Prostate gland (tissue), 2 donors: ENCODE data around the gene FBXW7. TPM values are rescaled to one million over a fixed set of nuclear protein-coding genes. Genes with fewer than 3 reads are reported as not detected.

Source experiments
- DNase-seq: peaks from one replicate; pipeline ENCODE4 v3.0.0-alpha.2; 2019; ENCODE audit warnings: low spot score
- H3K27ac ChIP-seq, 2 donors: fragments of 200-600 bp; sonication (generic); 2 replicates each; pipeline ENCODE4 v1.5.1; 2017 to 2019
- H3K27me3 ChIP-seq: fragments of 200-600 bp; sonication (generic); replicated peaks from 2 replicates; pipeline ENCODE4 v1.5.1; 2019; ENCODE audit not compliant: insufficient read depth
- H3K36me3 ChIP-seq, 2 donors: fragments of 200-600 bp; sonication (generic); 1 replicate in 1 of 2; 2 replicates in 1 of 2; pipeline versions ENCODE4 v1.5.1 to v1.8.1; 2017 to 2019
- H3K4me1 ChIP-seq: fragments of 200-600 bp; sonication (generic); replicated peaks from 2 replicates; pipeline ENCODE4 v1.5.1; 2019
- H3K4me3 ChIP-seq, 2 donors: fragments of 200-600 bp; sonication (generic); 2 replicates each; pipeline ENCODE4 v1.5.1; 2017 to 2019
- H3K9me3 ChIP-seq: fragments of 200-600 bp; sonication (generic); 2 replicates; pipeline ENCODE4 v1.5.1; 2017
- POLR2A ChIP-seq: fragments of 450-650 bp; IDR thresholded peaks from one replicate; pipeline ENCODE4 v1.6.1; 2016; ENCODE audit warnings: antibody characterized with exemption, mild to moderate bottlenecking
- POLR2AphosphoS5 ChIP-seq: sonication (generic); formaldehyde crosslinking; IDR thresholded peaks from one replicate; pipeline ENCODE4 v1.6.1; 2017; ENCODE audit warnings: antibody characterized with exemption
- WGBS: methylation state at CpG from one replicate; pipeline ENCODE4 v1.1.5; 2018; 5-methylcytosine and 5-hydroxymethylcytosine counted together
- intact Hi-C: fragments of 100-400 bp; cut with DNase I; formaldehyde crosslinking; loops from one replicate; pipeline ENCODE4 v1.14.2; 2022
- total RNA-seq, 2 donors: library from RNA; depleted of rRNA; stranded (reverse); fragments of >200 nt; gene quantifications; one replicate each; pipeline ENCODE4 v1.1.0, GENCODE V29; 2016
- TF ChIP-seq, protein P1 (sequence below), 4 experiments: fragments of 200-600 bp in 2 of 4; fragments of 450-650 bp in 2 of 4; sonication (generic) in 2 of 4; IDR thresholded peaks; 1 replicate in 3 of 4; 2 replicates in 1 of 4; pipeline ENCODE4 v1.5.1; 2016 to 2019; ENCODE audit warnings: antibody characterized with exemption in 4 of 4, mild to moderate bottlenecking in 2 of 4, moderate library complexity in 2 of 4

FBXW7 gene
- total RNA-seq, 2 donors from 2014 or later, result 21.8 to 24.9 TPM

GRCh38 chr4:152363086-152363485, 172.8 kb downstream of the FBXW7 start:
- intact Hi-C loops, result no loop called here
- Histone ChIP-seq H3K27me3 (no peaks in the 10 kb centered on the region), H3K27ac (no peak overlapping the region), H3K4me3 (no peak overlapping the region), H3K4me1 (no peaks in the 10 kb centered on the region), H3K36me3 (no peaks in the 10 kb centered on the region), H3K9me3 (no peaks in the 10 kb centered on the region)
- TF ChIP-seq POLR2A (no peak), POLR2AphosphoS5 (no peak)
- TF ChIP-seq, protein P1, sequence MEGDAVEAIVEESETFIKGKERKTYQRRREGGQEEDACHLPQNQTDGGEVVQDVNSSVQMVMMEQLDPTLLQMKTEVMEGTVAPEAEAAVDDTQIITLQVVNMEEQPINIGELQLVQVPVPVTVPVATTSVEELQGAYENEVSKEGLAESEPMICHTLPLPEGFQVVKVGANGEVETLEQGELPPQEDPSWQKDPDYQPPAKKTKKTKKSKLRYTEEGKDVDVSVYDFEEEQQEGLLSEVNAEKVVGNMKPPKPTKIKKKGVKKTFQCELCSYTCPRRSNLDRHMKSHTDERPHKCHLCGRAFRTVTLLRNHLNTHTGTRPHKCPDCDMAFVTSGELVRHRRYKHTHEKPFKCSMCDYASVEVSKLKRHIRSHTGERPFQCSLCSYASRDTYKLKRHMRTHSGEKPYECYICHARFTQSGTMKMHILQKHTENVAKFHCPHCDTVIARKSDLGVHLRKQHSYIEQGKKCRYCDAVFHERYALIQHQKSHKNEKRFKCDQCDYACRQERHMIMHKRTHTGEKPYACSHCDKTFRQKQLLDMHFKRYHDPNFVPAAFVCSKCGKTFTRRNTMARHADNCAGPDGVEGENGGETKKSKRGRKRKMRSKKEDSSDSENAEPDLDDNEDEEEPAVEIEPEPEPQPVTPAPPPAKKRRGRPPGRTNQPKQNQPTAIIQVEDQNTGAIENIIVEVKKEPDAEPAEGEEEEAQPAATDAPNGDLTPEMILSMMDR (IDR thresholded peaks at IDR 0.05), result no peak
- no peak for DNase-seq

DNA sequence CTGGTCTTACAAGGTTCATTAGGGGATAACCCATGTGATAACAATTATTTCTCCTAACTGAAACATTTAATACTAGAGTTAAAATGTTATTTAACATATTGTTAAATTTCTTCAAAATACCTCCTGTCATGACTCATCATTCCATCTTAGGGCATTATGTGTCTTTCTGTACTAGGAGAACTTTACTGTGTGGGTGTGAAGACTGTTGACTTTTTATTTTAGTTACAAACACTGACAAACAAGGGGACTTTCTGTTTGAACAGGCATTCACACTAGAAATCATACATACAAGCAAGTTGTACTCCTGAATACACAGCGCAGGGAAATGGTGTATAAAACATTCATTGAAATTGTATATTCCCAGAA, 175.9 kb downstream of the FBXW7 start:
- Histone ChIP-seq H3K9me3 (no peaks in the 10 kb centered on the region), H3K4me1 (no peaks in the 10 kb centered on the region), H3K27ac (no peak overlapping the region), H3K4me3 (no peak overlapping the region), H3K27me3 (no peaks in the 10 kb centered on the region), H3K36me3 (no peaks in the 10 kb centered on the region)
- TF ChIP-seq, protein P1 (IDR thresholded peaks at IDR 0.05), result no peak
- DNase-seq, result no peak
- intact Hi-C loops, result no loop called here
- 73% methylated on average over 1 of the region's 1 CpG for WGBS

GRCh38 chr4:152359208-152360044, 176.5 kb downstream of the FBXW7 start:
- Histone ChIP-seq H3K4me3 (no peak overlapping the region), H3K27me3 (no peaks in the 10 kb centered on the region), H3K4me1 (no peaks in the 10 kb centered on the region), H3K9me3 (no peaks in the 10 kb centered on the region), H3K27ac (no peak overlapping the region), H3K36me3 (no peaks in the 10 kb centered on the region)
- intact Hi-C loops, result no loop called here
- DNase-seq, result no peak
- TF ChIP-seq POLR2AphosphoS5 (no peak), POLR2A (no peak)
- TF ChIP-seq, protein P1 (IDR thresholded peaks at IDR 0.05), result no peak
- 96% methylated on average over 9 of the region's 9 CpGs for WGBS

- Histone ChIP-seq H3K4me3 (no peak overlapping the region), H3K36me3 (no peaks in the 10 kb centered on the region), H3K9me3 (no peaks in the 10 kb centered on the region), H3K27ac (no peak overlapping the region), H3K27me3 (no peaks in the 10 kb centered on the region), H3K4me1 (no peaks in the 10 kb centered on the region)
- no peak for DNase-seq
- intact Hi-C loops, result no loop called here
- TF ChIP-seq POLR2A (no peak), POLR2AphosphoS5 (no peak)
- TF ChIP-seq, protein P1 (IDR thresholded peaks at IDR 0.05), result no peak
- 92% methylated on average over 6 of the region's 6 CpGs for WGBS
These were observed 178.7 kb downstream of the FBXW7 start for GRCh38 chr4:152357206-152357605.

DNA sequence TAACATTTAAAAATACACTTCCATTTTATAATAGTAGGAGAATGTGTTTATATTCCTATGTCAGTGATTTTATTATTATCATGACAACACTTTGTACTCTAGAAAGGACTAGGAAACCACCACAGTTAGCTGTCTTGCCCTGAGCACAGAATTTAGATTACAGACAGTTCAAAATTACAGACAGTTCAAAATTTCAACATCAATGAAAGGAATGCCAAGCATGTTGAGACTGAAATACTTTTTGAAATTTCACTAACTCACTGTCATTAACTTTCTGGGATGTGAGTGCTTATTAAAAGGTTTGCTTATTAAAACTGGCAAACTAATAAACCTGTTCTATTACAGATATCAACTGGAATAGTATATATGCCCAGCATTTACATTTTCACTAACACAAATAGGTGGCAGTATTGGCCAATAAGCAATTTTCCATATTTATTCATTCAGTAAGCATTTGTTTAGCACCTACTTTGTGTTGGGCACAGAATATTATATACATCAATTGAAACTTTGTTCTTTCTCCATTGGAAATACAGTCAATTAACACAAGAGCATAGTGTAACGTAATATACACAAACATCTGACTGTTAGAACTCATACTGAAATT, 179.4 kb downstream of the FBXW7 start:
- TF ChIP-seq, protein P1 (IDR thresholded peaks at IDR 0.05), result no peak
- no peak for TF ChIP-seq POLR2AphosphoS5
- no peak for TF ChIP-seq POLR2A
- H3K36me3 ChIP-seq, result no peaks in the 10 kb centered on the region
- intact Hi-C loops, result no loop called here
- H3K27me3 ChIP-seq, result no peaks in the 10 kb centered on the region
- no peak for DNase-seq
- H3K4me3 ChIP-seq, result no peak overlapping the region
- H3K9me3 ChIP-seq, result no peaks in the 10 kb centered on the region
- no peaks in the 10 kb centered on the region for H3K4me1 ChIP-seq
- no peak overlapping the region for H3K27ac ChIP-seq
- WGBS, result 85% methylated on average over 1 of the region's 1 CpG
